HG02973 (cell line): Measurements from ENCODE around the gene PHF5A.

Experiments
- ATAC-seq: cut with Tn5 transposase; IDR thresholded peaks from one replicate; pipeline ENCODE4 v1.9.1; 2021; ENCODE audit warnings: moderate library complexity; ENCODE audit not compliant: unreplicated experiment

PHF5A gene, protein sequence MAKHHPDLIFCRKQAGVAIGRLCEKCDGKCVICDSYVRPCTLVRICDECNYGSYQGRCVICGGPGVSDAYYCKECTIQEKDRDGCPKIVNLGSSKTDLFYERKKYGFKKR

DNA sequence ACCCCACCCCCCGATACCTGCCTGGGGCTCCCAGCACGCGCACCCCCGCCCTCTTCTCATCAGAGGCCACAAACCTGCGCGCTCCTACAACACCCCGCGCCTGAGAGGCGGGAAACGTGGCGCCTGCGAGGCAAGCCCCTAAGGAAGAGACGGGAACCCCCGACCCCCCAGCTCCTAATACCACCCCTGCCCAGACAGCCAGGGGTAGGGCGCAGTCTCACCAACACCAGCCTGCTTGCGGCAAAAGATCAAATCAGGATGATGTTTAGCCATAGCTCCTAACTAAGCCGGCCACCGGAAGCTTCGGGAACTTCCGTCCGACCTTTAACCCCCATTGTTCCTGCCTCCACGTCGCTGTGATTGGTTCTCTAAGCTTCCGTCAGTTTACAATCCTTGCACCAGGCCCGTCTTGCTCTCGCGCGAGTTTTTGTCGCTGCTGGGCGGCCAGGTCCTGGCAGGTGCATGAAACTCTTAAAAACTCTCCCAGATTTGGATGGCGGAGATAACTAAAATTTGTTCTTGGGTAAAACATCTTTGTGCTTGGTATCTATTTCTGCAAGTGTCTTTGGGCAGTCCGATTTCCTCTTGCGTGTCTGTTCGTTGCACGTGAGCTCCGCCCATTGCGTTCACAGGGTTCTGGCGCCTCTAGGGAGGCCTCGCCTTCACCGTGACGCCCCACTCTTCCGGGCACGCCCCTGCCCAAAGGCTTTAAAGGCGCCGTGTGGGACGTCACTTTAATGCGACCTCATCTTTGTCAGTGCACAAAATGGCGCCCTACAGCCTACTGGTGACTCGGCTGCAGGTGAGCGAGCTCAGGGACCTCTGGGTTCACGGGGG is at the start of gene PHF5A, which contains the start of gene ACO2:
TSS of gene PHF5A (minus strand) at position 312 of the 837 bp plus-strand sequence. CDS start at position 273, 39 bp downstream.
TSS of gene ACO2 (plus strand) at position 737 of the 837 bp plus-strand sequence. CDS start at position 767, 30 bp downstream.
- ATAC-seq, result peak; percentile 75

DNA sequence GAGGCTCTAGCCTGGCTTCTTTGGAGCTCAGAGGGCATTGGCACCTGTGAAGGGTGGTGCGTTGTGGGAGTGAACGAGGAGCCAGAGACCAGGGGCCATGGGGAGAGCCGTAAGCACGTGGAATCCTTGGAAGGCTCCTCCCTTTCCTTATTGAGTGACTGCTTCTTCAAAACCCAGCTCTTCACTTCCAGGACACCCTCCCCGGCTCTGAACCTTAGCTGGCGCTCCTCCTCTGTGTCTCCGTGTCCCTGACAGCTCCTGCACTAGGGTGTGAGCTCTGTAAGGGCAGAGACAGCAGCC is 49.5 kb upstream of the PHF5A start:
- ATAC-seq, result no peak

DNA sequence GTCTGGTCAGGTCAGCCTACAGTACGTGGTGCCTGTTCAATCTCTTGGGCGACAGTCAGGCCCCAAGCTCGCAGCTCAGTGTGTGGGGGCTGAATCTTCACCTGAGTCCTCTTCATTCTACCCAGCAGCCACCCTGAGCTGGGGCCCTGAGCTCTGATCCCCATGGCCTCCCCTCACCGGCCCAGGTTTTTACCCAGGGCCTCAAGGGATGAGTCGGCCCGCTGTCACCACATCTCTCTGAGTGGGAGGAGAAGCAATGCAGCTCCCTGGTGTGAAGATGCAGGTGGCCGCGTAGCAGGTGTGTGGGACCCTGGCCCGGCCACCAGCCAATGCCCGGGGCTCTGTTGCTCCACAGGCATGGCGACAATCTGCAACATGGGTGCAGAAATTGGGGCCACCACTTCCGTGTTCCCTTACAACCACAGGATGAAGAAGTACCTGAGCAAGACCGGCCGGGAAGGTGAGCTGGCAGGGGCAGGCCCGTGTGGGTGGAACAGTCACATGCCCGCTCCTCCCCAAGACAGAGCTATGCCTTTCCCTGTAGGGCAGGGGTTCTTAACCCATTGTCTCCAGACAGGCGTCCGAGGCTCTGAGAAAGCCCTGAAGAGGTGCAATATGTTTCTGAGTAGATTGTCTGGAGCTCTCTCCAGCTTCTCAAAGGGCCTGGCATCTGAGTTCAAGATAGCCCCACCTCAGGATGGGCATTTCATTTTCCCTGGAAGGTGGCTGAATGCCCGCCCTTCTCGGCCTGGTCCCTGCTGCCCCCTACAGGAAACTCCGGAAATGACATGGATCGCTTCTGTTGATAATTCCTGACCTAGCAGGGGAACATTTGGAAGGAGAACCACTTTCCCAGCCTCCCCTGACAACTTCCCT is 48.9 kb upstream of the PHF5A start:
- ATAC-seq, result no peak

DNA sequence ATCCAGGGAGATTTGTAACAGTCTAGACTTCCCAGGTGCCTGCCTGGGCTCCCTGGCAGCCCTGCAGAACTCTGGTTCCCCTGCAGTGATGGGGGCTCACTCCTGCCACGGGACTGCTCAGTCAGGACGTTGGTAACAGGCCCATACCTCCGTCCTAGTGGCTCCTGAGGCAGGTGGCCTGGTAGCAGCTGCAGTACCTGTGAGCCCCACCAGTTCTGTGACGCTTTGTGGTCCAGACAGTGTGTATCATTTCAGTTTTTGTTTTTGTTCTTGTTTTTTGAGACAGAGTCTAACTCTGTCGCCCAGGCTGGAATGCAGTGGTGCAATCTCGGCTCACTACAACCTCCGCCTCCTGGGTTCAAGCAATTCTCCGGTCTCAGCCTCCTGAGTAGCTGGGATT is 48.0 kb upstream of the PHF5A start:
- no peak for ATAC-seq

DNA sequence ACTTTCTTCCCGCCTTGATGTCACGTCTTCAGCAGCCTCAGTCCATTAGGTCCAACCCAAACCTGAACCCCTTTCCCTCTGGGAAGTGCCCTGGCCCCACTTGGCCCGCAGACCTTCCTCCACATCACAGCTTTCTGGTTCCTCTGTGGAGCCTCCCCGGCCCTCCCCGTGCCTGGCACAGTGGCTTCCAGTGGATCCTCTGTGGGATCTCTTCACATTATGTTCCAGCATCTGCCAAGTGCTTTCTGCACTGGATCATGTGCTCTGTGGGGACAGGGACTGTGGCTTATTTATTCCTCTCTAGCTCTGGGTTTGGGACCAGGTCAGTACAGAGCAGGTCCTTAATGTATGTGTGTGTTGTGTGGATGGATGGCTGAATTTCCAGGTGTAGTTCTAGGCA is 44.9 kb upstream of the PHF5A start:
- ATAC-seq, result no peak

DNA sequence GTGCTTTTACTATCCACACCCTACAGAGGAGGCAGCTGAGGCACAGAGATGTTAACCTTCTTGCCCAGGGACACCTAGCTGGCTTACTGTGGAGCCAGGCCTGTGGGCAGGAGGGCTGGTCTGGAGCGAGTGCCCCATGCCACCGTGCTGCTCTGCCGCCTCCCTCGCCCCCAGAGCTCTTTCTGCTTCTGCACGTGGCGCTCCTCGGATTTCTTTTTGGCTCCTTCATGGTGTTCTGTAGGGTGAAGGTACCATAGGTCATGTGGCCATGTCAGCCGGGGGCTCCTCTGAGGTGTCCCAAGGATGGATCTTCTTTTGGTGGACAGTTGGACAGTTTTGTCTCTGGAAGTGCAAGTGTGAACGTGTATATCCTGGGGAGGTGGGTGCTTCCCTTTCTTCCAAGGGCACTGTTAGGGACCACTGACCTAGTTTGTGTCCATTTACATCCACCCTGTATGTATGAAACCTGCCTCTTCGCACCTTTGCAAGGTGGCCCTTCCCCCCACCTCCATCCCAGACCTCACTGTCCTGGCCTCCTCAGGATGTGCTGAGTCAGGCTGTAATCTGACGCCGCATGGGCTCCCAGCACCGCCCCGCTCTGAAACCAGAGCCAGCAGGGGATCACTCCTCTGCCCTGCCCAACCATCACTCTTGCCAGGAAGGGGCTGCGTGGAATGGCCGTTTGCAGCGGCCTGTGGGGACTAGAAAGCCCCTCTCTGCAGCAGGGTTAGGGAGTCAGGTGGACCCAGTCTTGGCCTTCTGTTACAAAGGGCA is 44.1 kb upstream of the PHF5A start:
- ATAC-seq, result no peak

DNA sequence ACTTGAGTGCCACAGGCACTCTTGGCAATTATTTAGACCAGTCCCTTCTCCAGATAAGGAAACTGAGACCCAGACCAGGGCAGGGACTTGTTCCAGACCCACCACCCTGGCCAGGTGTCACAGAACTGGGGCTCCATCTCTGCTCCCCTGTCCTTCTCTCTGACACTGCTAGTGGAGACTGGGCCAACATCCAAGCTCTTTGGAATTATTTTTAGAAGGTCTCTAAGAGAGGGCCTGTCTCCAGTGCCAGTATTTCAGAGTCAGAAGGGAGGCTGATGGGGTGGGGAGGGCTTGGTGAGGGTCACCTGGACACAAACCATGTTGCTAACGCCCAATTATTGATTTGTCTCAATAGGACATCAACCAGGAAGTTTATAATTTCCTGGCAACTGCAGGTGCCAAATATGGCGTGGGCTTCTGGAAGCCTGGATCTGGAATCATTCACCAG is 43.1 kb upstream of the PHF5A start:
- no peak for ATAC-seq

DNA sequence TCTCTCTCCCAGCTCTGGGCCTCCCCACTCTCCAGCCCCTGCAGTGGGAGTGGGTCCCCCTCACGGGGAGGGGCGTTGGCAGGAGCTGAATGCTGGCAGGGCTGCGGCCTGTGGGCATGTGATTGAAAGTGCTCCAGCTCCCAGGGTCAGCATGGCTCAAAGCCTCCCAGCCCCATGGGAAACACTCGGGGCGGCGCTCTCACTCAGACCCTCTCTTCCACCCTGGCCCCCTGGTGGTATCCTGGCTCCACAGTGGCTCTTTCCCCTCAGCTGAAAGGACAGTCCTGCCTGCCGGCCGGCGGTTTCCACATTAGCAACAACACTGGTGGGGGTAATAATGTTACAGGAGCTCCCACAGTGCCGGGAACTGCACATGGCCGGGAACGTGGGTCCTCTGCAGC is 40.3 kb upstream of the PHF5A start:
- ATAC-seq, result no peak

DNA sequence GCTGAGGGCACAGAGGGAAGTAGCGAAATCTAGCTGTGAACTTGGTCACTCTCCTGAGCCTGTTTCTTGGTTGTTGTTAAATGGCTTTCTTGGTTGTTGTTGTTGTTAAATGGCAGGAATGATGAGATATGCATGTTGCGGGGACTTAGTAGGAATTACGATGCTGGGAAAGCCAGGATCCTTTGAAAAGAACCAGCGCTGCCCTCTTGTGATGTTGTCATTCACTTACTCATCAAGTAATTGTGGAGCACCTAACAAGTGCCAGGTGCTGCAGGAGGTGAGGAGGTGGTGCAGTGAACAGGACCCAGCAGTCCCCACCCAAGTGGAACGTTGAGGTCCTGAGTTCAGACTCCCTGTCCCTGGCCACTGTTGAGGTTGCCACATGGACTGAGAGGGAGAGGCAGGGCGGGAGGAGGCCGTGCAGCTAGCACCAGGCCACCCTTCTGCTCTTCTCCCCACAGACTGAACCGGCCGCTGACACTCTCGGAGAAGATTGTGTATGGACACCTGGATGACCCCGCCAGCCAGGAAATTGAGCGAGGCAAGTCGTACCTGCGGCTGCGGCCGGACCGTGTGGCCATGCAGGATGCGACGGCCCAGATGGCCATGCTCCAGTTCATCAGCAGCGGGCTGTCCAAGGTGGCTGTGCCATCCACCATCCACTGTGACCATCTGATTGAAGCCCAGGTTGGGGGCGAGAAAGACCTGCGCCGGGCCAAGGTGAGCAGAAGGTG is 39.0 kb upstream of the PHF5A start:
- no peak for ATAC-seq

DNA sequence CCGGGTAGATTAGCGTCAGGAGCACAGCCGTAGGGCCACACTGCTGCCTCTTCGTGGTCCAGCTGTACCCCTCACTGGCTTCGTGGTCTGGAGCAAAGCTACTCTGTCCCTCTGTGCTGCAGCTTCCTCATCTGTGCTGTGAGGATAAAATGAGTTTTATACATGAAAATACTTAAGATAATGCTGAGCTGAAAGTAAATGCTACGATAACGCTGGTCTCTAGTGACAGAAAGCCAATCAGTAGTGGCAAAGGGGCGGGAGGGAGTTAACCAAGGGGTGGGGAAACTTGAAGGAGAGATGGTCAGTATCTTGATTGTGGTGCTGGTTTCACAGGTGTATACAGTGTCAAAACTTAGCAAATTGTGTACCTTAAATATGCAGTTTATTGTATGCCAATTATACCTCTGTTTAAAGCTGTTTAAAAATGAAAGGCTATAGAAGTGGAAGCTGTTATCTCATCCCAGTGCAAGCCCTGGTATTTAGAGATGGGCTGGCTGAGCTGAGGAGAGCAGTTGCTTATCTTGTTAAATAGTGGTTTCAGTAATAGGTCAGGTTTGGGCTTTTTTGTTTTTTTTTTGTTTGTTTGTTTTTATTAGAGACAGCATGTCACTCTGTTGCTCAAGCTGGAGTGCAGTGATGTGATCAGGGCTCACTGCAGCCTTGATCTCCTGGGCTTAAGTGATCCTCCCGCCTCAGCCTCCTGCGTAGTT is 37.2 kb upstream of the PHF5A start:
- ATAC-seq, result no peak

DNA sequence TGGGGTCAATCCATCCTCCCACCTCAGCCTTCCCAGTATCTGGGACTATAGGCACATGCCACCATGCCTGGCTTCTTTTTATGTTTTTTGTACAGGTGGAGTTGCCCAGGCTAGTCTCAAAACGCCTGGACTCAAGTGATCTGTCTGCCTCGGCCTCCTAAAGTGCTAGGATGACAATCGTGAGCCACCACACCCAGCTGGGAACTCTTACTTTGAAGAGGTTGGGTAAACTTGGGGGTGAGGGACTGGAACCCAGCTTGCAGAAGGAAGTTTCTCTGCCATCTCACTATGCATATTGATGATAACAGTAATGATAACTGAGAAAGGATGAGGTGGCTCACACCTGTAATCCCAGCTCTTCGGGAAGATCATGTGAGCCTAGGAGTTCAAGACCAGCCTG is 36.3 kb upstream of the PHF5A start:
- no peak for ATAC-seq

DNA sequence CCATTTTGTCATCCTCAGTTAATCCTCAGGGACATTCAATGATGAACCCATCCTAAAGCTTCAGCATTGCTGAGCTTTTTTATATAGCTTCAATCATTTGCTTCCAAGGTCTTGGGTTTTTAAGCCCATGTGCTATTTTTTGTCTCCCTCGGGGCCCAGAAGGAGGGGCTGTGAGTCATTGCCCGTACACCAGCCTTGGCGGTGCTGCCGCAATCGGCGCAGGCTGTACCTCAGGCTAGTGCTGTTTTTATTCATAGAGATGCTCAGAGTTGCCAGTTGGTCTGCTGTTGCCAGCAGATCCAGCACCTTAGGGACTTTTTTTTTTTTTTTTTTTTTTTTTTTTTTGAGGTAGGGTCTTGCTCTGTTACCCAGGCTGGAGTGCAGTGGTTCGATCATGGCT is 35.9 kb upstream of the PHF5A start:
- no peak for ATAC-seq

DNA sequence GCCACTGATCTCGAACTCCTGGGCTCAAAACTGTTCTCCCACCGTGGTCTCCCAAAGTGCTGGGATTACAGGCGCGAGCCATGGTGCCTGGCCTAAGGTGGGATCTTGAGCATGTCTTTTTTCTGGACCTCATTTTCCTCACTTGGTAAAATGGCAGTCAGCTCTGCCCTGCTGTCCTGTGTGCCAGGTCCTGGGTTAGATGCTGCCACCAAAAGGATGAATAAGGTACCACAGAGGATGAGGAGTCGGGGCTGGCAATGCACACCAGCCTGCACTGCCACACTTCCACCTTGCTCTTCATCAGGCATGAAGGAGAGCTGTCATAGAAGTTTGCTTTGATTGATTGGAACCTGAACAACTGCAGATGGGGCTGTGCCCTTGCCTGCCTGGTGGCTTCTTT is 32.7 kb upstream of the PHF5A start:
- no peak for ATAC-seq

DNA sequence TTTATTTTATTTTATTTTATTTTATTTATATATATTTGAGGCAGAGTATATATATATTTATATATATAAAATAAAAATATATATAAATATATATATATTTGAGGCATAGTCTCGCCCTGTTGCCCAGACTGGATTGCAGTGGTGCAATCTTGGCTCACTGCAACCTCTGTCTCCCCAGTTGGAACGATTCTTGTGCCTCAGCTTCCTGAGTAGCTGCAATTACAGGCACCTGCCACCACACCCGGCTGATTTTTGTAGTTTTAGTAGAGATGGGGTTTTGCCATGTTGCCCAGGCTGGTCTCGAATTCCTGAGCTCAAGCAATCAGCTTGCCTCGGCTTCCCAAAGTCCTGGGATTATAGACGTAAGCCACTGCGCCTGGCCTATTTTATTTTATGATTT is 31.8 kb upstream of the PHF5A start:
- ATAC-seq, result no peak

DNA sequence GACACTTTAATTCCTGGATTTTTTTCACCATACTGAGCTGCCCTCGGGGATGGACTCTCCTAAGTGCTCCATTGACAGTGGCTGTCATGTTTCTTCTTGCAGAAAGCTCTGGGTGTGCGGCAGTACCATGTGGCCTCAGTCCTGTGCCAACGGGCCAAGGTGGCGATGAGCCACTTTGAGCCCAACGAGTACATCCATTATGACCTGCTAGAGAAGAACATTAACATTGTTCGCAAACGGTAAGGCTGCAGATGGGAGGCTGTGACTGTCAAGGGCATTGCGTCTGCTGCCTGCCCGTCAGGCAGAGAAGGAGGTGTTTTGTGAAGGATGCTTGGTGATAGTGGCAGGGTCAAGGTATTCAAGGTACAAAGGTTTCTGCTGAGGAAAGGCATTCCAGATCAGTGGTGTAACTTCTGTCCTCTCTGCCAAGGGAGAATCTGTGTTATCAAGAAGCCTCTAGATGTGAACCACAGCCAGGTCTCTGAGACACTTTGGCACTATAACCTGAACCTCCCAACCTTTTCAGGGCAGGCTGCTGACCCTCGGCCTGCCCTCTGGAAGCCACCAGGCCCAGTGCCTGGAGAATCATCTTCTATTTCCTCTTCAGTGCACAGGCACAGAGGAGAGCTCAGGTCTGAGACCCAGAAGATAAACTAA is 31.3 kb upstream of the PHF5A start:
- ATAC-seq, result no peak

DNA sequence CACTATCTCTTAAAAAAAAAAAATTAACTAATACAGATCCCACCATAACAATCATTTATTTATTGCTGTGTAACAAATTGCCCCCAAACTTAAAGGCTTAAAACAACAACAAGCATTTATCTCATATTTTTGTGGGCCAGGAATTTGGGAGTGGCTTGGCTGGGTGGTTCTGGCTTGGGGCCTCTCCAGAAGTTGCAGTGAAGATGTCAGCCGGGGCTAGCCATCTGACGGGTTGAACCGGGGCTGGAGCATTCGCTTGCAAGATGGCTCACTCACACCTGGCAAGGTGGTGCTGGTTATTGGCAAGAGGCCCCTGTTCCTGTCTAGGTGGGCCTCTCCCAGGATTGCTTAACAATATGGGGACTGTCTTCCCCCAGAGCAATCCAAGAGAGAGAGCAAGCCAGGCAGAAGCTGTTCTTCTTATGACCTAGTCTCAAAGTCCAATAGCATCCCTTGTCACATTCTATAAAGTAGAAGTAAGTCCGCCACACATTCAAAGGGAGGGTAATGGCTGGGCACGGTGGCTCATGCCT is 29.9 kb upstream of the PHF5A start:
- ATAC-seq, result no peak

DNA sequence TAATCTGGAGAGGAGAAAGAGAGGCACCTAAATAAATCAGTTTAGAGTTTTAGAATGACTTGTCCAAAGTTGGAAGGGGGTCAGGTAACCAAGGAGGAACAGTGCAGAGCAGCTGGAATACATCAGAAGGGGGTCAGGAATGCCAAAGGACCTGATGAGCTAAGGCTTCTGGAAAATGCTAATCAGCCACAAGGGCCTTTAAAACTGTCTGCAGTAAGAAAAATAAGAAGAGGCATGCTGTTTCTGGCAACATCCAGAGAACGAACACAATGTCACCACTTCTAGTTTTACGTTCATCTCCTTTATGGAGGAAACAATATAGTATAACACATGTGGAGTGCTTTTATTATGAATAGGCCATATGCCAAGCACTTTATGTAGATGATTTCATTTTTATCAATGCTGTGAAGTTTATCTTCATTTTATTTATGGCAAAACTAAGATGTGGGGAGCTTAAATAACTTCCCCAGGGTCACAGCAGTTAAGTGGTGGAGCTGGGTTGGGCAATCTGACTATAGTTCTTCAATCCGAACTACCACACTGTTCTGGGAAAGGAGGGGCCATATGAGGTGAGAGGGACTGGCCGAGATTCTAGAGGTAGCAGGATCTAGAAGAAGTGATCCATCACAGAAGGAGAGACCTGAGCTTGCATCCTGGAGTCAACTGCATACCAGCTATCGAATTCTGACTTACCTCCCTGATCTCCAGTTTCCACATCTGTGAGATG is 23.0 kb upstream of the PHF5A start:
- ATAC-seq, result no peak
